Panc1 (cell line): ENCODE data around the gene LPIN2. TPM values are rescaled to one million over a fixed set of nuclear protein-coding genes. Genes with fewer than 3 reads are reported as not detected.
A peak's percentile ranks its signal among the peaks of the same experiment; 100 is the strongest.

Source experiments
- ATAC-seq: fragments of 200-7000 bp; cut with Tn5 transposase; 2 replicates; pipeline ENCODE4 v1.9.1; 2020; ENCODE audit warnings: mild to moderate bottlenecking, moderate library complexity
- BruUV-seq: library from RNA; stranded (reverse); fragments of 400-500 nt; replicated peaks from 2 replicates; lab custom pipeline; 2021; lab: Mats Ljungman, UMichigan
- CTCF ChIA-PET: fragments of 300-600 bp; sonication (Branson Sonifier 250); formaldehyde crosslinking; loops from one replicate; lab custom pipeline; 2022; ENCODE audit warnings: antibody characterized with exemption; lab: Charles Lee
- POLR2A ChIA-PET: fragments of 300-600 bp; sonication (Branson Sonifier 250); formaldehyde crosslinking; loops from one replicate; lab custom pipeline; 2022; ENCODE audit warnings: antibody characterized with exemption; lab: Charles Lee
- DNase-seq: peaks from one replicate; pipeline ENCODE4 v3.0.0-alpha.2; 2010; ENCODE audit warnings: low read depth, low spot score
- H3K27ac ChIP-seq: 2 replicates; pipeline ENCODE4 v1.5.1; 2011; ENCODE audit warnings: mild to moderate bottlenecking, low read length, inconsistent platforms
- H3K27me3 ChIP-seq: fragments of 200-500 bp; sonication (Bioruptor generic); 2 replicates; pipeline ENCODE4 v1.6.0; 2014; ENCODE audit warnings: low read length, inconsistent platforms; ENCODE audit not compliant: control insufficient read depth, insufficient read depth
- H3K36me3 ChIP-seq: fragments of 200-500 bp; sonication (Bioruptor generic); 2 replicates; pipeline ENCODE4 v1.5.1; 2014; ENCODE audit warnings: inconsistent platforms, mild to moderate bottlenecking, low read length, moderate library complexity; ENCODE audit not compliant: control insufficient read depth, insufficient read depth
- H3K4me1 ChIP-seq: 2 replicates; pipeline ENCODE4 v1.5.1; 2011; ENCODE audit warnings: inconsistent platforms, mild to moderate bottlenecking, low read length, moderate library complexity; ENCODE audit not compliant: control insufficient read depth, insufficient read depth
- H3K4me3 ChIP-seq, 2 experiments: 2 replicates each; pipeline ENCODE4 v1.5.1; 2011 to 2012; ENCODE audit warnings: low read depth in 2 of 2, low read length in 2 of 2, mild to moderate bottlenecking in 2 of 2, inconsistent platforms in 1 of 2, moderate library complexity in 1 of 2
- H3K9me3 ChIP-seq: fragments of 200-500 bp; sonication (Bioruptor generic); 2 replicates; pipeline ENCODE4 v1.5.1; 2014; ENCODE audit warnings: low read depth, mild to moderate bottlenecking, inconsistent platforms, low read length, moderate library complexity; ENCODE audit not compliant: control insufficient read depth, insufficient read depth
- CTCF ChIP-seq: fragments of 450-650 bp; IDR thresholded peaks from 2 replicates; pipeline ENCODE4 v1.5.1; 2017; ENCODE audit warnings: mild to moderate bottlenecking
- POLR2AphosphoS5 ChIP-seq: IDR thresholded peaks from 2 replicates; pipeline ENCODE4 v1.6.1; 2012; ENCODE audit warnings: mild to moderate bottlenecking, low read depth, low read length, moderate library complexity
- REST ChIP-seq, 2 experiments: IDR thresholded peaks; 2 replicates each; pipeline ENCODE4 v1.6.1; 2011 to 2012; ENCODE audit warnings: low read depth in 2 of 2, control low read depth in 1 of 2, low read length in 1 of 2, mild to moderate bottlenecking in 1 of 2, moderate library complexity in 1 of 2; ENCODE audit not compliant: insufficient read depth in 1 of 2
- SIN3A ChIP-seq: IDR thresholded peaks from 2 replicates; pipeline ENCODE4 v1.6.1; 2012; ENCODE audit warnings: low read depth, mild to moderate bottlenecking, low read length, moderate library complexity, borderline replicate concordance; ENCODE audit not compliant: insufficient read depth
- TCF7L2 ChIP-seq: IDR thresholded peaks from 2 replicates; pipeline ENCODE4 v1.6.1; 2011; ENCODE audit warnings: mild to moderate bottlenecking, low read depth, low read length, inconsistent platforms
- in situ Hi-C: cut with HindIII; loops from 2 replicates; pipeline ENCODE4 v1.10.0; 2016; ENCODE audit warnings: low sequenced_read_pairs, low pct_unique_long_range_greater_than_20kb
- intact Hi-C: fragments of 100-400 bp; cut with micrococcal nuclease; formaldehyde crosslinking; loops from one replicate; pipeline ENCODE4 v1.10.0; 2022; ENCODE audit not compliant: unreplicated experiment
- total RNA-seq: library from RNA; stranded (reverse); gene quantifications from one replicate; pipeline ENCODE4 v1.2.1, GENCODE V29; 2021; ENCODE audit not compliant: unreplicated experiment

Gene LPIN2
- total RNA-seq, 1 experiment from 2014 or later, result 38.3 TPM

- POLR2A ChIA-PET, result no interaction called here
- ATAC-seq, result no peak
- Histone ChIP-seq H3K4me3 (no peak overlapping the region), H3K27ac (peak overlapping the region; percentile 55; the same call in 1 of the 2 replicates), H3K27me3 (no peaks in the 10 kb centered on the region), H3K9me3 (no peaks in the 10 kb centered on the region), H3K36me3 (no peaks in the 10 kb centered on the region), H3K4me1 (peaks cover 50% of the 10 kb centered on the region)
- no peak for TF ChIP-seq CTCF
- no peak for DNase-seq
- CTCF ChIA-PET, result no interaction called here
- BruUV-seq, result no TSS peak
- intact Hi-C loops (no loop called here), in situ Hi-C loops (no loop called here)
These were observed 41.9 kb downstream of the LPIN2 start for GRCh38 chr18:2970772-2971659.

GRCh38 chr18:2970344-2970743 lies 42.6 kb downstream of the LPIN2 start:
- no peaks in the 10 kb centered on the region for H3K27me3 ChIP-seq
- POLR2A ChIA-PET, result no interaction called here
- TF ChIP-seq CTCF (no peak), REST (IDR thresholded peaks at IDR 0.05; ENCODE audit: insufficient read depth in 1 of 2, low read depth in 2 of 2, low read length in 1 of 2) (no peak), TCF7L2 (no peak), POLR2AphosphoS5 (no peak), SIN3A (no peak)
- in situ Hi-C loops (no loop called here), intact Hi-C loops (no loop called here)
- no peaks in the 10 kb centered on the region for H3K36me3 ChIP-seq
- no peak for ATAC-seq
- H3K27ac ChIP-seq, result peak overlapping the region; percentile 49; the same call in 1 of the 2 replicates
- H3K9me3 ChIP-seq, result no peaks in the 10 kb centered on the region
- no peak for DNase-seq
- no peak overlapping the region for H3K4me3 ChIP-seq
- CTCF ChIA-PET, result no interaction called here
- BruUV-seq, result no TSS peak
- H3K4me1 ChIP-seq, result peaks cover 50% of the 10 kb centered on the region
